Pancreas (tissue), 10 donors: ENCODE results near the gene MAD1L1. TPM values are rescaled to one million over a fixed set of nuclear protein-coding genes. Genes with fewer than 3 reads are reported as not detected.

Experiments used
- ATAC-seq, 4 donors: fragments of 200-7000 bp; cut with Tn5 transposase; one replicate each; pipeline versions ENCODE4 v1.8.0 to v1.9.1; 2020; ENCODE audit warnings: mild to moderate bottlenecking in 4 of 4, moderate library complexity in 4 of 4
- DNase-seq, 6 donors: peaks; one replicate each; pipeline ENCODE4 v3.0.0-alpha.2; 2020
- FAIRE-seq: peaks from 2 replicates; lab custom pipeline; 2012; peaks lifted over from hg19 to GRCh38; lab: Jason Lieb, UNC
- H3K27ac ChIP-seq, 4 donors: fragments of 200-600 bp; sonication (generic); 1 replicate in 3 of 4; 2 replicates in 1 of 4; pipeline versions ENCODE4 v1.5.0 to v1.8.0; 2020
- H3K27me3 ChIP-seq, 4 donors: fragments of 200-600 bp; one replicate each; pipeline ENCODE4 v1.8.0; 2021
- H3K36me3 ChIP-seq, 3 donors: fragments of 200-600 bp; sonication (generic) in 1 of 3; one replicate each; pipeline versions ENCODE4 v1.5.0 to v1.8.0; 2020 to 2021
- H3K4me1 ChIP-seq, 3 donors: fragments of 200-600 bp; one replicate each; pipeline ENCODE4 v1.8.0; 2021
- H3K4me3 ChIP-seq, 4 donors: fragments of 200-600 bp; sonication (generic) in 2 of 4; one replicate each; pipeline versions ENCODE4 v1.5.0 to v1.8.0; 2020 to 2021
- H3K9me3 ChIP-seq, 4 donors: fragments of 200-600 bp; one replicate each; pipeline ENCODE4 v1.8.0; 2021
- WGBS, 2 donors: extraction: QIAGEN DNeasy Blood & Tissue Kit; methylation state at CpG; one replicate each; pipeline ENCODE4 v1.1.7; 2013; 5-methylcytosine and 5-hydroxymethylcytosine counted together
- intact Hi-C, 3 donors: fragments of 100-400 bp; cut with DNase I; formaldehyde crosslinking; loops; one replicate each; pipeline versions ENCODE4 v1.11.1 to v1.14.2; 2022
- polyA plus RNA-seq, 2 donors: library from polyadenylated mRNA; stranded (reverse); fragments of 200-250 nt; gene quantifications; one replicate each; pipeline ENCODE4 v1.2.3, GENCODE V29; 2013
- total RNA-seq, 6 donors: library from RNA; stranded (reverse); fragmentation: NEBNext Ultra II Directional in 4 of 6; extraction: Animal tissue kit (Norgen Biotek cat#: 25700) in 4 of 6; gene quantifications; one replicate each; pipeline versions ENCODE4 v1.2.1 to v1.2.4, GENCODE V29; 2021 to 2023
- TF ChIP-seq, protein P1 (sequence below), 4 donors: fragments of 200-600 bp; sonication (generic) in 3 of 4; IDR thresholded peaks; one replicate each; pipeline versions ENCODE4 v1.5.0 to v1.8.0; 2021; ENCODE audit warnings: antibody characterized with exemption in 4 of 4
- donor health status: healthy with polysubstance abuse.
- donor health status: DM: no; HTN: no; CAD: no; lungs with moderate emphysema.
- donor health status: DM: no; HTN: no; CAD: no.
- donor health status: control.
- donor health status: control.
- donor health status: Bipolar disorder and iron deficiency.
- donor health status: DM: yes; HTN: yes; CAD: no.
- donor health status: DM: no; HTN: no; CAD: no.
- donor health status: DM: no; HTN: no; CAD: no.
- donor health status: DM: yes; HTN: yes; CAD: no.

Gene MAD1L1
- total and polyA plus RNA-seq, 8 donors = 9.8 to 28.2 (median 11.9) TPM

DNA sequence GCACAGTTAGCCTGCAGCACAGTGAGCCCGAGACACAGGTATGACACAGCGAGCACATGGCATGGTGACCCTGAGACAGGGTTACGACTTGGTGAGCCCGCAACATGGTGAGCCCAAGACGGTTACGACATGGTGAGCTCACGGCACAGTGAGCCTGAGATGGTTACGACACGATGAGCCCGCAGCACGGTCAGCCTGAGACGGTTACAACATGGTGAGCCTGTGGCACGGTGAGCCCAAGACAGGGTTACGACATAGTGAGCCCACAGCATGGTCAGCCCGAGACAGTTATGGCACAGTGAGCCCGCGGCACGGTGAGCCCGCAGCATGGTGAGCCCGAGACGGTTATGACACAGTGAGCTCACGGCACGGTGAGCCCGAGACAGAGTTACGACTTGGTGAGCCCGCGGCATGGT is 156.1 kb downstream of the MAD1L1 start:
- Histone ChIP-seq H3K9me3 (no peaks in the 10 kb centered on the region), H3K36me3 (no peaks in the 10 kb centered on the region), H3K4me1 (no peaks in the 10 kb centered on the region), H3K27me3 (no peaks in the 10 kb centered on the region), H3K4me3 (no peak overlapping the region), H3K27ac (no peak overlapping the region)
- TF ChIP-seq, protein P1, sequence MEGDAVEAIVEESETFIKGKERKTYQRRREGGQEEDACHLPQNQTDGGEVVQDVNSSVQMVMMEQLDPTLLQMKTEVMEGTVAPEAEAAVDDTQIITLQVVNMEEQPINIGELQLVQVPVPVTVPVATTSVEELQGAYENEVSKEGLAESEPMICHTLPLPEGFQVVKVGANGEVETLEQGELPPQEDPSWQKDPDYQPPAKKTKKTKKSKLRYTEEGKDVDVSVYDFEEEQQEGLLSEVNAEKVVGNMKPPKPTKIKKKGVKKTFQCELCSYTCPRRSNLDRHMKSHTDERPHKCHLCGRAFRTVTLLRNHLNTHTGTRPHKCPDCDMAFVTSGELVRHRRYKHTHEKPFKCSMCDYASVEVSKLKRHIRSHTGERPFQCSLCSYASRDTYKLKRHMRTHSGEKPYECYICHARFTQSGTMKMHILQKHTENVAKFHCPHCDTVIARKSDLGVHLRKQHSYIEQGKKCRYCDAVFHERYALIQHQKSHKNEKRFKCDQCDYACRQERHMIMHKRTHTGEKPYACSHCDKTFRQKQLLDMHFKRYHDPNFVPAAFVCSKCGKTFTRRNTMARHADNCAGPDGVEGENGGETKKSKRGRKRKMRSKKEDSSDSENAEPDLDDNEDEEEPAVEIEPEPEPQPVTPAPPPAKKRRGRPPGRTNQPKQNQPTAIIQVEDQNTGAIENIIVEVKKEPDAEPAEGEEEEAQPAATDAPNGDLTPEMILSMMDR (IDR thresholded peaks at IDR 0.05) = no peak
- DNase-seq (peak in 1 of 6 donors; percentile 49), ATAC-seq (no peak), FAIRE-seq (no peak)
- 96 to 97% methylated on average over 27 of the region's 27 CpGs for WGBS, 2 donors
- intact Hi-C loops = no loop called here

DNA sequence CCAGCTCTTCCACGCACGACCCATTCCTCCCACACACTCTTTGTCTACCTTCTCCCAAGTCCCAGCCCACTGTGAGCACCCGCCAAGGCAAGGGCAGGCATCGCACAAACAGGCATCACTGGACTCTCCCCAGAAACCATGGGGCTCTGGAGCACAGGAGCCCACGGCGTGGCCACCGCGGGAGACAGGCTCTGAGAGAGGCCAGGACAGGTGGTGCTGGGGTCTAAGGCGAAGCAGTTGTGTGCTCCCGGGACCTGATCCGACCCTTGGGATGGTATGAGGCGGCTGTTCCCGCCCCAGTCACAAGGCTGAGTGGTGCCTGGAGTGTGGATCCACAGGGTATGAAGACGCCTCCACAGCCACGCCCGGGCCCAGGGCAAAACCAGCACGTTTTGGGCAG is 156.9 kb downstream of the MAD1L1 start:
- H3K4me1 ChIP-seq = no peaks in the 10 kb centered on the region
- H3K36me3 ChIP-seq = no peaks in the 10 kb centered on the region
- H3K9me3 ChIP-seq = no peaks in the 10 kb centered on the region
- intact Hi-C loops = no loop called here
- DNase-seq (peak in 1 of 6 donors; percentile 42), FAIRE-seq (no peak), ATAC-seq (no peak)
- no peak overlapping the region for H3K4me3 ChIP-seq
- H3K27me3 ChIP-seq = no peaks in the 10 kb centered on the region
- 91 to 95% methylated on average over 17 of the region's 17 CpGs for WGBS, 2 donors
- H3K27ac ChIP-seq = no peak overlapping the region
- TF ChIP-seq, protein P1 (IDR thresholded peaks at IDR 0.05) = no peak

DNA sequence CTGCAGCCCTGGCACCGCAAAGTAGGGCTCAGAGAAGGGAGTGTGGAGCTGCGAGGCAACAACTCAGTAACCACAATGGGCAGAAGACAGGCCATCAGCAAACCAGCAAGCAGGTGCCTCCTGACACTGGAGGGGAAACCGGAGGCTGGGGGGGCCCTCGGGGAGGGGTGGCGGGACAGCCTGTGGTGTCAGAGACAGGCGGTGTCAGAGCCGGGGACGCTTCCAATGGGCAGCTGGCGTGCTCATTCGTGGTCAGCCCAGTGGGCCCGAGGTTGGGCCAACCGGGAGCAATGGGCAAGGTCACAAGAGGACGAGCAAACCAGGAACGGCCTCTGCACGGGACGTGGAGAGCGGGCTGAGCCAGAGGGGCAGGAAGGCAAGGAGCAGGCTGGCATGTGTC is 158.1 kb downstream of the MAD1L1 start:
- TF ChIP-seq, protein P1 (IDR thresholded peaks at IDR 0.05) = no peak
- DNase-seq (peak in 1 of 6 donors; percentile 72), FAIRE-seq (no peak), ATAC-seq (no peak)
- intact Hi-C loops = no loop called here
- Histone ChIP-seq H3K9me3 (no peaks in the 10 kb centered on the region), H3K4me1 (no peaks in the 10 kb centered on the region), H3K27me3 (no peaks in the 10 kb centered on the region), H3K4me3 (no peak overlapping the region), H3K27ac (no peak overlapping the region), H3K36me3 (no peaks in the 10 kb centered on the region)
- WGBS, 2 donors = 81 to 86% methylated on average over 16 to 17 of the region's 17 CpGs

DNA sequence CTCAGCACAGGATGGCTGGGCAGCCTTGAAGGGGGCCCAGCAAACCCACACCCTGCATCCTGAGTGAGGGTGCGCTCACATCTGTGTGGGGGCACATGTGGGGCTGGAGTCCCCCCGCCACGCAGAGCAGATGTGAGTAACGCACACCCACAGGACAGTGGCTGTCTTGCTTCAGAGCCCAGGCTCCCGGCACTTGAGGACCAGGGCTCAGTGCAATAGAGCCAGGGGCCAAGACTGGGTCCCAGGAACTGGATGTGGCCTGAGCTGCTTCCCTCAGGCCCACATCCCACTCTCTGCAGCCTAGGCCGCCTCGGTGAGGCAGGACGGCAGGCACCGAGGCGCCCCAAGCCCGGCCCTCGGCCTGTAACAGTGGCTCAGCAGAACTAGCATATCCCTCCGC is 159.9 kb downstream of the MAD1L1 start:
- TF ChIP-seq, protein P1 (IDR thresholded peaks at IDR 0.05) = no peak
- intact Hi-C loops = no loop called here
- ATAC-seq (no peak), DNase-seq (no peak), FAIRE-seq (no peak)
- H3K27me3 ChIP-seq = no peaks in the 10 kb centered on the region
- H3K9me3 ChIP-seq = no peaks in the 10 kb centered on the region
- no peaks in the 10 kb centered on the region for H3K36me3 ChIP-seq
- no peaks in the 10 kb centered on the region for H3K4me1 ChIP-seq
- H3K27ac ChIP-seq = no peak overlapping the region
- no peak overlapping the region for H3K4me3 ChIP-seq
- 78 to 97% methylated on average over 13 of the region's 13 CpGs for WGBS, 2 donors

DNA sequence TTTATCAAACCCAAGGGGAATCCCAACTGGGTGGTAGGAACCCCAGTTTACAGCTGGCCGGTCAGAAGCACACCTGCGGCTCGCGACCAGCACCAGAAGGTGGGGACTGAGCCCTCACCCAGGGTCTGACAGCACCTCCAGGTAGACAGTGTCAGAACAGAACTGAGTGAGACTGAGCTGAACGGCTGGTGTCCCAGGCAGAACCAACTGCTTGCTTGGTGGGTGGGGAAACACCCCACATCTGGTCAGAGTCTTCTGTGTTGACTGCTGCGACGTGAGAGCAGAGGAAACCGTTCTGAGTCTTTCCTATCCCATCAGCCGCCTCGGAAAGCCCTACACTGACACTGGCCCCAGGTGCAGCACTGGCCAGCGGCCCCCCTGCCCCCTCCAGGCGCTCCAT is 160.7 kb downstream of the MAD1L1 start:
- DNase-seq = no peak

More for the DNA sequence above, 160.7 kb downstream of the MAD1L1 start:
- Histone ChIP-seq H3K4me3 (no peak overlapping the region), H3K27me3 (no peaks in the 10 kb centered on the region), H3K4me1 (no peaks in the 10 kb centered on the region), H3K36me3 (no peaks in the 10 kb centered on the region), H3K27ac (no peak overlapping the region), H3K9me3 (no peaks in the 10 kb centered on the region)
- ATAC-seq = no peak
- FAIRE-seq = no peak
- WGBS, 2 donors = 94 to 95% methylated on average over 12 of the region's 12 CpGs
- TF ChIP-seq, protein P1 (IDR thresholded peaks at IDR 0.05) = no peak
- intact Hi-C loops = no loop called here
